Vagina (tissue), 2 donors: ENCODE results near the gene NTRK1. TPM values are rescaled to one million over a fixed set of nuclear protein-coding genes. Genes with fewer than 3 reads are reported as not detected.

Experiments used
- DNase-seq, 2 donors: peaks; one replicate each; pipeline ENCODE4 v3.0.0-alpha.2; 2017; ENCODE audit errors: extremely low spot score in 2 of 2
- H3K27ac ChIP-seq: fragments of 200-600 bp; sonication (generic); one replicate; pipeline ENCODE4 v1.5.1; 2019
- H3K27me3 ChIP-seq: fragments of 200-600 bp; sonication (generic); one replicate; pipeline ENCODE4 v1.5.1; 2019
- H3K36me3 ChIP-seq, 2 donors: fragments of 200-600 bp; sonication (generic); one replicate each; pipeline ENCODE4 v1.5.1; 2017 to 2019
- H3K4me1 ChIP-seq: fragments of 200-600 bp; sonication (generic); one replicate; pipeline ENCODE4 v1.5.1; 2019
- H3K4me3 ChIP-seq, 2 donors: fragments of 200-600 bp; sonication (generic); 1 replicate in 1 of 2; 2 replicates in 1 of 2; pipeline ENCODE4 v1.5.1; 2016 to 2019
- H3K9me3 ChIP-seq: fragments of 200-600 bp; sonication (generic); one replicate; pipeline ENCODE4 v1.5.1; 2019
- POLR2A ChIP-seq, 2 donors: fragments of 450-650 bp; IDR thresholded peaks; one replicate each; pipeline ENCODE4 v1.6.1; 2017; ENCODE audit warnings: antibody characterized with exemption in 2 of 2, mild to moderate bottlenecking in 2 of 2, moderate library complexity in 2 of 2
- POLR2AphosphoS5 ChIP-seq, 2 donors: sonication (generic); formaldehyde crosslinking; IDR thresholded peaks; one replicate each; pipeline ENCODE4 v1.9.0; 2017; ENCODE audit warnings: antibody characterized with exemption in 2 of 2, mild to moderate bottlenecking in 2 of 2, low read depth in 1 of 2; ENCODE audit not compliant: insufficient read depth in 1 of 2
- intact Hi-C: fragments of 100-400 bp; cut with DNase I; formaldehyde crosslinking; loops from one replicate; pipeline ENCODE4 v1.15.1; 2023
- total RNA-seq: library from RNA; depleted of rRNA; stranded (reverse); fragments of >200 nt; gene quantifications from one replicate; pipeline ENCODE4 v1.2.3, GENCODE V29; 2016
- TF ChIP-seq, protein P1 (sequence below), 3 experiments: fragments of 450-650 bp in 2 of 3; fragments of 200-600 bp in 1 of 3; sonication (generic) in 1 of 3; IDR thresholded peaks; one replicate each; pipeline ENCODE4 v1.5.1; 2017 to 2019; ENCODE audit warnings: antibody characterized with exemption in 3 of 3, mild to moderate bottlenecking in 2 of 3, moderate library complexity in 2 of 3

The NTRK1 gene
- total RNA-seq, 1 donor from 2014 or later, result 2.9 TPM

DNA sequence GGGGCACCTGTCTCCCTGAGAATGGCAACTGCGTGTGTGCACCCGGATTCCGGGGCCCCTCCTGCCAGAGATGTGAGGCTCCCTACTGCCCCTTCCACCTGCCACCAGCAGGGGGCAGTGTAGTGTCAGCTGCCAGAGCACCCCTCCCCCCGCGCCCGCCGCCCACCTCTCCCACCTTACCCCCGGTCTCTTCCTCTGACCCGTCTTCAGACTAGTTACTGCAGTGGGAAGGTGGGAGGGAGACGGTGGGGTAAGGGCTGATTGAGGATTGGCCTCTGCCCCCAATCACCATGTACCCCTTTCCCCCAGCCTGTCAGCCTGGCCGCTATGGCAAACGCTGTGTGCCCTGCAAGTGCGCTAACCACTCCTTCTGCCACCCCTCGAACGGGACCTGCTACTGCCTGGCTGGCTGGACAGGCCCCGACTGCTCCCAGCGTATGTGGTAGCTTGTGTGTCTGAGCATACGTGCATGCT, 49.7 kb downstream of the NTRK1 start:
- TF ChIP-seq, protein P1, sequence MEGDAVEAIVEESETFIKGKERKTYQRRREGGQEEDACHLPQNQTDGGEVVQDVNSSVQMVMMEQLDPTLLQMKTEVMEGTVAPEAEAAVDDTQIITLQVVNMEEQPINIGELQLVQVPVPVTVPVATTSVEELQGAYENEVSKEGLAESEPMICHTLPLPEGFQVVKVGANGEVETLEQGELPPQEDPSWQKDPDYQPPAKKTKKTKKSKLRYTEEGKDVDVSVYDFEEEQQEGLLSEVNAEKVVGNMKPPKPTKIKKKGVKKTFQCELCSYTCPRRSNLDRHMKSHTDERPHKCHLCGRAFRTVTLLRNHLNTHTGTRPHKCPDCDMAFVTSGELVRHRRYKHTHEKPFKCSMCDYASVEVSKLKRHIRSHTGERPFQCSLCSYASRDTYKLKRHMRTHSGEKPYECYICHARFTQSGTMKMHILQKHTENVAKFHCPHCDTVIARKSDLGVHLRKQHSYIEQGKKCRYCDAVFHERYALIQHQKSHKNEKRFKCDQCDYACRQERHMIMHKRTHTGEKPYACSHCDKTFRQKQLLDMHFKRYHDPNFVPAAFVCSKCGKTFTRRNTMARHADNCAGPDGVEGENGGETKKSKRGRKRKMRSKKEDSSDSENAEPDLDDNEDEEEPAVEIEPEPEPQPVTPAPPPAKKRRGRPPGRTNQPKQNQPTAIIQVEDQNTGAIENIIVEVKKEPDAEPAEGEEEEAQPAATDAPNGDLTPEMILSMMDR (IDR thresholded peaks at IDR 0.05), result peak in 2 of 3 experiments; percentile 51 to 73
- no peak for TF ChIP-seq POLR2AphosphoS5 (IDR thresholded peaks at IDR 0.05; ENCODE audit: insufficient read depth in 1 of 2, low read depth in 1 of 2)
- Histone ChIP-seq H3K4me1 (peaks cover 24% of the 10 kb centered on the region), H3K27me3 (no peaks in the 10 kb centered on the region), H3K4me3 (no peak overlapping the region), H3K36me3 (peaks cover 0 to 24% of the 10 kb centered on the region in 2 donors), H3K27ac (no peak overlapping the region), H3K9me3 (no peaks in the 10 kb centered on the region)
- intact Hi-C loops, result no loop called here
- DNase-seq, result no peak

DNA sequence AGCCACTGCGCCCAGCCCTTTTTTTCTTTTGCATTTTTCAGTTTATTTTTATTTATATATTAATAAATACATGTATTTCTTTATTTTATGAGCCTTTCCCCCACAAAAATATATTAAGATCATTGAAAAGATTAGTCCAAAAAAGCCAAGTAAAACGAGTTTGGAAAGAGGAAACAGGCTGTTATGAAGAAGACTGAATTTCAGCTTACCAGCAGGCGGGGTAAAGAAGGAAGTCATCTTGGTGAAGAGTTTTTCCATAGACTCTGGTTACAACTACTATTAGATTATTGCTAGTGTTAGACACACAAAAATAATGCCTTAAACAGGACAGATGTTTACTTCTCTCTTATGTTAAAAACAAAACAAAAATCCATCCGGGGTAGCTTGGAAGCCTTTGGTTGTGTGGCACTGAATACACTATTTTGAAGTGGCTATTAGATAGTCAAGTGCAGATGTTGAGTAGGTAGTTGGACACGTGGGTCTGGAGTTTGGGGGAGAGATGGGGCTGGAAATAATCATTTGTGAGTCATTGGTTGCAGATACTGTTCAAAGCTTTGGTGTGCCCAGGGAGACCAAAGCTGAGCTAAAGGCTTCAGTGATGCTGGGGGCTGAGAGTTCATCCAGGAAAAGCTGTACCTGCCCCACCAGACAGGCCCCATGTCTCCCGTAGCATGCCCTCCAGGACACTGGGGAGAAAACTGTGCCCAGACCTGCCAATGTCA, 51.1 kb downstream of the NTRK1 start:
- Histone ChIP-seq H3K4me3 (no peak overlapping the region), H3K27me3 (no peaks in the 10 kb centered on the region), H3K9me3 (no peaks in the 10 kb centered on the region), H3K27ac (no peak overlapping the region), H3K36me3 (peaks cover 0 to 27% of the 10 kb centered on the region in 2 donors), H3K4me1 (peaks cover 22% of the 10 kb centered on the region)
- DNase-seq, result no peak
- intact Hi-C loops, result no loop called here
- TF ChIP-seq, protein P1 (IDR thresholded peaks at IDR 0.05), result no peak
- TF ChIP-seq POLR2AphosphoS5 (IDR thresholded peaks at IDR 0.05; ENCODE audit: insufficient read depth in 1 of 2, low read depth in 1 of 2) (no peak), POLR2A (IDR thresholded peaks at IDR 0.05) (no peak)

DNA sequence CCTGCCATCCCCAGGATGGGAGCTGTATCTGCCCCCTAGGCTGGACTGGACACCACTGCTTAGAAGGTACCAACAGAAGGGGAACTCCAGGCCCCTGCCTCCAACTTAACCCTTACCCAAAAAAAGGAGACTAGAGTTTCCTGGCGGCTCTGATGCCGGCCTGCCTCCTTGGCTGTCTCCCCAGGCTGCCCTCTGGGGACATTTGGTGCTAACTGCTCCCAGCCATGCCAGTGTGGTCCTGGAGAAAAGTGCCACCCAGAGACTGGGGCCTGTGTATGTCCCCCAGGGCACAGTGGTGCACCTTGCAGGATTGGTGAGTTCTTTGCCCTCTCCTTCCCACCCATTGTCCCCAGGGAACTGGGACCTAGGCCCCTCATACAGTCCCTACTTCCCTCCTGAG, 51.6 kb downstream of the NTRK1 start:
- DNase-seq, result no peak
- H3K9me3 ChIP-seq, result no peaks in the 10 kb centered on the region
- no peaks in the 10 kb centered on the region for H3K27me3 ChIP-seq
- H3K4me3 ChIP-seq, result no peak overlapping the region
- peaks cover 17% of the 10 kb centered on the region for H3K4me1 ChIP-seq
- no peak for TF ChIP-seq POLR2A (IDR thresholded peaks at IDR 0.05)
- TF ChIP-seq, protein P1 (IDR thresholded peaks at IDR 0.05), result no peak
- no peak for TF ChIP-seq POLR2AphosphoS5 (IDR thresholded peaks at IDR 0.05; ENCODE audit: insufficient read depth in 1 of 2, low read depth in 1 of 2)
- no peak overlapping the region for H3K27ac ChIP-seq
- intact Hi-C loops, result no loop called here
- H3K36me3 ChIP-seq, result peaks cover 0 to 27% of the 10 kb centered on the region in 2 donors

DNA sequence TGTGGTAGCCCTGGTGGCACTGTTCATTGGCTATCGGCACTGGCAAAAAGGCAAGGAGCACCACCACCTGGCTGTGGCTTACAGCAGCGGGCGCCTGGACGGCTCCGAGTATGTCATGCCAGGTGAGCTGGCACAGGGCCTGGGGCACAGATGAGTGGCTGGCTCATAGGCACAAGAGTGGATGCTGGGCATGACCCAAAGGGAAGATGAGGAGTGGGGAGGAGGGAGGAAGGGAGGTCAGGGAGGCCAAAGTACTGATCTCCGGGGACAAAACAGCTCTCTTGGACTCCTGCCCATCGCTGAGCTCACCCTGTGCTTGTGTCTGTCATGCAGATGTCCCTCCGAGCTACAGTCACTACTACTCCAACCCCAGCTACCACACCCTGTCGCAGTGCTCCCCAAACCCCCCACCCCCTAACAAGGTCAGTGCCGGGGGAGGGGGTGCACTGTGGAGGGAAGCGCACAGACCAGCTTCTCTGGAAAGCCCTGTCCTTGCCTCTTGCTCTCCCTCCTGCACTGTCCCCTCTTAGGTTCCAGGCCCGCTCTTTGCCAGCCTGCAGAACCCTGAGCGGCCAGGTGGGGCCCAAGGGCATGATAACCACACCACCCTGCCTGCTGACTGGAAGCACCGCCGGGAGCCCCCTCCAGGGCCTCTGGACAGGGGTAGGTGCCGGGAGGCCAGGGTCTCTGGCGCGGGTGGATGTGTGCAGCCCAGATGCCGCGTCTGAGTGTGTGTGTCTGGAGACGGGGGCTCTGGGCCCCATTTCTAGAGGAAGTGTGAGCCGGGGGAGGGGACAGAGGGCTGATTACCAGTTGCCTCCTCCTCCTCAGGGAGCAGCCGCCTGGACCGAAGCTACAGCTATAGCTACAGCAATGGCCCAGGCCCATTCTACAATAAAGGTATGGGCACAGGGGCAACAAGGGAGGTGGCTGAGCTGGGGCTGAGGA, 52.5 kb downstream of the NTRK1 start:
- H3K4me1 ChIP-seq, result peaks cover 8% of the 10 kb centered on the region
- no peaks in the 10 kb centered on the region for H3K27me3 ChIP-seq
- no peak for TF ChIP-seq POLR2A (IDR thresholded peaks at IDR 0.05)
- peak in 1 of 2 donors; percentile 11 for TF ChIP-seq POLR2AphosphoS5 (IDR thresholded peaks at IDR 0.05; ENCODE audit: insufficient read depth in 1 of 2, low read depth in 1 of 2)
- TF ChIP-seq, protein P1 (IDR thresholded peaks at IDR 0.05), result no peak
- H3K27ac ChIP-seq, result no peak overlapping the region
- H3K9me3 ChIP-seq, result no peaks in the 10 kb centered on the region
- DNase-seq, result no peak
- intact Hi-C loops, result no loop called here
- H3K4me3 ChIP-seq, result no peak overlapping the region
- H3K36me3 ChIP-seq, result peaks cover 0 to 27% of the 10 kb centered on the region in 2 donors
